K562 (cell line): ENCODE results near the gene TTC24. TPM values are rescaled to one million over a fixed set of nuclear protein-coding genes. Genes with fewer than 3 reads are reported as not detected.

Experiments used
- CEBPG ChIP-seq, 3 experiments: fragments of 200-800 bp in 1 of 3; sonication (Bioruptor generic) in 1 of 3; sonication (generic) in 1 of 3; formaldehyde crosslinking in 1 of 3; IDR thresholded peaks in 2 of 3; conservative IDR thresholded peaks in 1 of 3; 2 replicates each; pipeline versions ENCODE4 v1.6.1 to v1.8.0; 2016 to 2022; ENCODE audit warnings: missing compliant biosample characterization in 2 of 3, missing genetic modification characterization in 2 of 3, mild to moderate bottlenecking in 1 of 3, missing genetic modification reagents in 1 of 3
- CHD1 ChIP-seq: fragments of 200-600 bp; sonication (generic); IDR thresholded peaks from one replicate; pipeline ENCODE4 v1.6.1; 2012; ENCODE audit warnings: mild to moderate bottlenecking, moderate library complexity, low read length, inconsistent platforms
- CTBP1 ChIP-seq: fragments of 450-650 bp; IDR thresholded peaks from 2 replicates; pipeline ENCODE4 v1.6.1; 2016; ENCODE audit warnings: borderline replicate concordance
- DIDO1 ChIP-seq: fragments of 450-650 bp; IDR thresholded peaks from 2 replicates; pipeline ENCODE4 v1.6.1; 2016; ENCODE audit warnings: low read depth, missing biosample characterization, missing genetic modification characterization
- E2F1 ChIP-seq: sonication (generic); formaldehyde crosslinking; IDR thresholded peaks from 2 replicates; pipeline ENCODE4 v1.8.1; 2023; ENCODE audit warnings: mild to moderate bottlenecking, missing genetic modification reagents, moderate library complexity
- E2F4 ChIP-seq: sonication (generic); formaldehyde crosslinking; IDR thresholded peaks from 2 replicates; pipeline ENCODE4 v1.8.0; 2022; ENCODE audit warnings: mild to moderate bottlenecking, low read depth, missing genetic modification reagents
- ESRRA ChIP-seq: fragments of 450-650 bp; IDR thresholded peaks from 2 replicates; pipeline ENCODE4 v1.6.1; 2014; ENCODE audit warnings: low read depth, mild to moderate bottlenecking, moderate library complexity, borderline replicate concordance
- GMEB1 ChIP-seq: fragments of 250-450 bp; sonication (Bioruptor Pico); IDR thresholded peaks from 2 replicates; pipeline ENCODE4 v1.4.0; 2020; ENCODE audit warnings: mild to moderate bottlenecking
- GTF2F1 ChIP-seq: IDR thresholded peaks from 2 replicates; pipeline ENCODE4 v1.6.1; 2011; ENCODE audit warnings: low read depth, low read length, improper control_type of control experiment
- KLF6 ChIP-seq: fragments of 250-450 bp; sonication (Bioruptor Pico); IDR thresholded peaks from 2 replicates; pipeline ENCODE4 v1.4.0; 2020; ENCODE audit warnings: mild to moderate bottlenecking, moderate library complexity, borderline replicate concordance
- MAX ChIP-seq: sonication (generic); formaldehyde crosslinking; IDR thresholded peaks from 2 replicates; pipeline ENCODE4 v1.9.0; 2022; ENCODE audit warnings: mild to moderate bottlenecking, missing genetic modification reagents
- MTA3 ChIP-seq: fragments of 450-650 bp; formaldehyde crosslinking; IDR thresholded peaks from 2 replicates; pipeline ENCODE4 v1.6.1; 2017; ENCODE audit warnings: mild to moderate bottlenecking, borderline replicate concordance
- POLR3G ChIP-seq: IDR thresholded peaks from 2 replicates; pipeline ENCODE4 v1.6.1; 2011; ENCODE audit not compliant: insufficient read length, insufficient replicate concordance; ENCODE audit errors: extremely low read depth
- POU5F1 ChIP-seq: fragments of 150-350 bp; IDR thresholded peaks from 2 replicates; pipeline ENCODE4 v1.6.1; 2014; ENCODE audit warnings: borderline replicate concordance, low read length, low read depth, mild to moderate bottlenecking; ENCODE audit not compliant: partially characterized antibody
- RBBP5 ChIP-seq: fragments of 200-600 bp; sonication (generic); IDR thresholded peaks from 2 replicates; pipeline ENCODE4 v1.6.1; 2012; ENCODE audit warnings: borderline replicate concordance, mild to moderate bottlenecking, low read length, control low read depth, inconsistent platforms; ENCODE audit not compliant: insufficient read depth, poor library complexity, severe bottlenecking
- SMARCE1 ChIP-seq: fragments of 450-650 bp; IDR thresholded peaks from 2 replicates; pipeline ENCODE4 v1.7.1; 2016; ENCODE audit warnings: mild to moderate bottlenecking
- ZNF592 ChIP-seq: fragments of 450-650 bp; IDR thresholded peaks from 2 replicates; pipeline ENCODE4 v1.6.1; 2017; ENCODE audit warnings: antibody characterized with exemption, mild to moderate bottlenecking
- polyA plus RNA-seq, 8 experiments: library from polyadenylated mRNA; depleted of rRNA in 4 of 8; stranded (reverse) in 5 of 8; unstranded in 3 of 8; fragments of >200 nt; fragmentation: Nextera tagmentation in 2 of 8; fragmentation: Illumina TruSeq in 1 of 8; extraction: Ambion mirVana in 2 of 8; extraction: Trizol in 1 of 8; gene quantifications; 2 replicates each; pipeline versions ENCODE4 v1.2.1 to v1.2.3, GENCODE V29; 2011 to 2014; ENCODE audit warnings: inconsistent platforms in 1 of 8, missing spikeins in 1 of 8
- total RNA-seq, 7 experiments: library from RNA; depleted of rRNA in 6 of 7; stranded (reverse); fragments of >200 nt in 6 of 7; fragmentation: Illumina TruSeq in 2 of 7; extraction: Trizol in 2 of 7; gene quantifications; 2 replicates each; pipeline versions ENCODE4 v1.2.1 to v1.2.3, GENCODE V29; 2011 to 2021; ENCODE audit warnings: low replicate concordance in 1 of 7

The TTC24 gene
- total and polyA plus RNA-seq, 9 of the 15 experiments (the other 6 are each of a cell fraction or from before 2014, with no cell fraction given) = not detected

GRCh38 chr1:156571919-156572662 is 7.4 kb upstream of the TTC24 start, which contains the start of gene IQGAP3 (continued):
- TF ChIP-seq E2F1 (CRISPR knock-in tag) (peak; percentile 89; the same call in 1 of the 2 replicates), POU5F1 (no peak), POLR3G (no peak), SMARCE1 (no peak), ESRRA (0 out of 2 replicates have a peak, but pooled peaks have one; percentile 23), RBBP5 (peak; percentile 54), KLF6 (CRISPR knock-in tag) (peak; percentile 84; the same call in 1 of the 2 replicates), GTF2F1 (no peak), MTA3 (no peak), E2F4 (CRISPR knock-in tag) (peak; percentile 100), CTBP1 (peak; percentile 27; the same call in 1 of the 2 replicates), GMEB1 (0 out of 2 replicates have a peak, but pooled peaks have one; percentile 50), CHD1 (no peak), MAX (CRISPR knock-in tag) (0 out of 2 replicates have a peak, but pooled peaks have one; percentile 11), ZNF592 (no peak), DIDO1 (tag) (no peak), CEBPG (CRISPR knock-in tag; IDR thresholded peaks at IDR 0.05) (no peak), CEBPG (tag; conservative IDR thresholded peaks at IDR 0.05 in 1 of 2, IDR thresholded peaks at IDR 0.05 in 1 of 2) (no peak)
